EH (cell line): ENCODE measurements around the gene ZNF43.
"Not testable (repeated sequence)": the region's sequence is repeated elsewhere in the genome, so short reads cannot be mapped to it uniquely, and the experiment has no call there.

Experiments used
- DNase-seq: peaks from one replicate; pipeline ENCODE4 v3.0.0-alpha.2; 2015; ENCODE audit warnings: low read depth

Gene ZNF43

DNA sequence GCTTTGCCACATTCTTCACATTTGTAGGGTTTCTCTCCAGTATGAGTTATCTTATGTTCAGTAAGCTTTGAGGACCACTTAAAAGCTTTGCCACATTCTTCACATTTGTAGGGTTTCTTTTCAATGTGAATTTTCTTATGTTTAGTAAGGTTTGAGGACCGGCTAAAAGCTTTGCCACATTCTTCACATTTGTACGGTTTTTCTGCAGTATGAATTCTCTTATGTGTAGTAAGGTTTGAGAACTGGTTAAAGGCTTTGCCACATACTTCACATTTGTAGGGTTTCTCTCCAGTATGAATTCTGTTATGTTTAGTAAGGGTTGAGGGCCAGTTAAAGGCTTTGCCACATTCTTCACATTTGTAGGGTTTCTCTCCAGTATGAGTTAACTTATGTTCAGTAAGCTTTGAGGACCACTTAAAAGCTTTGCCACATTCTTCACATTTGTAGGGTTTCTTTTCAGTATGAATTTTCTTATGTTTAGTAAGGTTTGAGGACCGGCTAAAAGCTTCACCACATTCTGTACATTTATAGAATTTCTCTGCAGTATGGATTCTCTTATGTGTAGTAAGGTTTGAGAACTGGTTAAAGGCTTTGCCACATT is 27.5 kb downstream of the ZNF43 start:
- not testable (repeated sequence) for DNase-seq

DNA sequence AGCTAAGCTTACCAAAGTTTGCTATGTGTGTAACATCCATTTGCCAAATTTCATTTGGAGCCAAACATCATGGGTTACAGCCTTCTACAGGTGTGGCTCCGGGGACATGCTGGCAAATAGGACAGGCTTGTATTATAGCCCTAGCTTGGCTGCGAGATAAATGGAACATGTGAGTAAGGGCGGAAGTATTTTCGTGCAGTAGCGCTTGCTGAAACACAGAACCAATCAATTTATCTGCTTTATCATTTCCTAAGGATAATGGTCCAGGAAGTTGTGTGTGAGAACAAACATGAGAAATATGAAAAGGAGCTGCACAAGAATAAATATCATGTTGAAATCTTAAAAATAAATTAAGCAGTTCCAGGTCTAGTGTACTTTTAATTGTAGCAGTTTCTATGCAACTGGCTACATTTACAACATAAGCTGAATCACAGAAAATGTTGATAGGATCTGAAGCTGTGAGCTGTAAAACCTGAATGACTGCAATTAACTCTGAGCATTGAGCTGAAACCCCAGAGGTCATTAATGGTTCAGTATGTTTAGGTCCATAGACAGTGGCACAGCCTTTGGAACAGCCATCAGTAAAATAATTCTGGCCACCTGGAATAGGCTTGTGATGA is 46.4 kb downstream of the ZNF43 start:
- no peak for DNase-seq

DNA sequence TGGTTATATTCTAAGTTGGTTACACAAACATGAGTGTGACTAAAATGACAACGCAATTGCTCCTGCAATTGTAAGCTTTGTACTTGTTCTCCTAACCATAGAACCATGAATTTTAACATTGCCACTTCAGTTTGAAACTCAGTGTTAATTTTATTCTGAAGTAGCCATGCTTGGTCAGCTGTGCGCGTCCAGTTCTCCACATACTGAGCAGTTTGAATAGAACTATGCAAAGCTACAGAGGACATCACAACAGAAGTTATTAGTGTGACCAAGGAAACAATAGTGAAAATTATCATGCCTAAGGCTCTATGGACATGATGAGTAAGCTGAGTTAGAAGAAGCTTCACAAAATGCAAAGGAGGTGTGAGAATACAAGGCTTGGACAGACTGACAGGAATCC is 49.0 kb downstream of the ZNF43 start:
- no peak for DNase-seq

DNA sequence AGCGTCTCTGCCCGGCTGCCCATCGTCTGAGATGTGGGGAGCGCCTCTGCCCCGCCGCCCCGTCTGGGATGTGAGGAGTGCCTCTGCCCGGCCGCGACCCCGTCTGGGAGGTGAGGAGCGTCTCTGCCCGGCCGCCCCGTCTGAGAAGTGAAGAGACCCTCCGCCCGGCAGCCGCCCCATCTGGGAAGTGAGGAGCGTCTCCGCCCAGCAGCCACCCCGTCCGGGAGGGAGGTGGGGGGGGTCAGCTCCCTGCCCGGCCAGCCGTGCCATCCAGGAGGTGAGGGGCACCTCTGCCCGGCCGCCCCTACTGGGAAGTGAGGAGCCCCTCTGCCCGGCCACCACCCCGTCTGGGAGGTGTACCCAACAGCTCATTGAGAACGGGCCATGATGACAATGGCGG is 60.2 kb downstream of the ZNF43 start:
- DNase-seq: not testable (repeated sequence)

DNA sequence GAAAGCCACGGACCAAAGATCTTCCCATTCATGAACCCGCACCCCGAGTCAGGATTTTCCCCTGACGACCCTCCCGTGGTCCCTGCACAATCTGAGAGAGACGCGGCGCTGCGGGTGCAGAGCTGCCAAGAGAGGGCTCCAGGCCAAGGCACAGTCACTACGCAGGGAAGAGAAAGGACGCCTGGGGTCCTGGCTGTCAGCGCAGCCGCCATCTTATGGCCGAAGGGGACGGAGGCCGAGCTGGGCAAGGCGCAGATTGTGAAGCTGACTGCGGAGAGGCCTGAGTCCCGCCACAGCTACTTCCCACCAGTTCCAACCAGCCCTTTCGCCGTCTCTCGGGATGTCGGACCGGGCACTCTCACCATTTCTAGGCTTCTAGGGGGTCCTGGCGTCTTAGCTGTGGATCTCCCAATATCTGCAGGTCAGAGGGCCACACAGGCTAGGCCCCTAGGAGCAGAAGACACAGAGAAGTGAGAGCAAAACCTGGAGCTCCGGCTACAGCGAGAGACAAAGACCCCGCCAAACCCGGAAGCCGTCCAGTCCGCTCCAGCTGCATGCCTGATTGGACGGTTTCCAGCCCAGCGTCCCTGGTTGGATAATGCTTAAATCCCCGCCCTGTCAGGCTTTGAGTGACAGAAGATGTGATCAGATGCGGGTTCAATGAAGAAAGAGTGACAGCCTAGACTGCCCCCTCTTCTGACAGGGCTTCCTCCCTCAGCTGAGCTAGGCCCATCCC is 68.7 kb downstream of the ZNF43 start, which contains the start of gene ZNF100:
Gene ZNF100, minus strand, starts transcription at position 515 of the 736 bp plus-strand sequence. Its CDS starts 150 bp downstream, at position 365.
- peak; percentile 93 for DNase-seq

DNA sequence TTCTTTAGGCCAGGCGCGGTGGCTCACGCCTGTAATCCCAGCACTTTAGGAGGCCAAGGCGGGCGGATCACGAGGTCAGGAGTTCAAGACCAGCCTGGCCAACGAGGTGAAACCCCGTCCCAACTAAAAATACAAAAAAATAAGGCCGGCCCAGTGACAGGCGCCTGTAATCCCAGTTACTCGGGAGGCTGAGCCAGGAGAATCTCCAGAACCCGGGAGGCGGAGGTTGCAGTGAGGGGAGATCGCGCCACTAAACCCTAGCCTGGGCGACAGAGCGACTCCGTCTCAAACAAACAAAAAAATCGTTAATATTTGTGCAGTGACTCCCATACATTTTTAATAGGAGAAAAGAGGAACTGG is 69.3 kb downstream of the ZNF43 start:
- DNase-seq: not testable (repeated sequence)

DNA sequence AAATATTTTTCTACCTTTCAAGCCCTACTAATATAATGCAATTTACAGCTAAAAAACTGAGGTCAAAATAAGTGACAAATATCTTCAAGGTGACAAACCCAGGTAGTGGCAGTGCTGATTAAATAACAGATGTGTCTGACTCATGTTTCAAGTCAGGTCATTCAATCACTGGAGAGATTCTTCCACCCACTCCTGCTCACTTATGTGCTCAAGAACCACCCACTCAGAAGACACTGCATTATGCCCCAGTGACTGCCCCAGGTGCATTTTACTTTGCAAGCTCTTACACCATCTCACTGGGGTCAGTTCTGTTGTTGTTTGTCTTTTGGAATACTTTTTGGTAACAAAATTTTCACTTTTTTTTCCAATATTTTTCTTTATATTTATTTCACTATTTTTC is 70.8 kb downstream of the ZNF43 start:
- DNase-seq: no peak

DNA sequence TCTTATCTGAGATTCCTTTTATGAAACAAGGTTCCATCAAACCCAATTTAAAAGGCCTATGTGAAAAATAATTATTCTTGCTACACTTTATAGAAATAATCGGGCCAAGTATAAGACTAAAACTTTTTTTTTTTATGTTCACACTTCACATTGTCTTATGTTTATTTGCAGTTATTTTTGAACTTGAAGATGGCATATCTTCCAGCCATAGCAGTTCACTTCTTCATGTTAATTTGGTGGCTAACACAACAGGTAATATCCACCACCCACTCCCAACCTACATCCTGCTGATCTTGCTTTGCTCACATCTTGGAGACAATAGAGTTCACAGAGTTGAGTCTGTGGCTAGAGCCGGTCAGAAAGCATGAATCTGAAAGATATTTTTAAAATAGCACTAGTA is 74.4 kb downstream of the ZNF43 start:
- not testable (repeated sequence) for DNase-seq

DNA sequence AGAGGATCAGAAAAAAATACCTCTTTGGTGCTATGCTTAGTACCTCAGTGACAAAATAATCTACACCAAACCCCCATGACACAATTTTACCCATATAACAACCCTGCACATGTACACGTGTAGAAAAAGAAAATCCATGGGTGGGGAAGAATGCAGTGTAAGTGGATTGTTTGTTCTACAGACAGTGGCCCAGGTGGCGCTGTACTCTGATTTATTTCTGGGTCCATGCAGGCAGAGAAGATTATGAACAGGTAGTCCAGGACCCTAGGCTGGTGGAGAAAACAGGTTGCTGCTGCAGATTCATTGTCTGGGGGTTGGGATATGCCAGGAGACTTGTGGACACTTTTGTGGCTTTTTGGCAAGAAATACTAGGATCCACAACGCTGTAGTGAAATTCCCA is 77.7 kb downstream of the ZNF43 start:
- DNase-seq: no peak

DNA sequence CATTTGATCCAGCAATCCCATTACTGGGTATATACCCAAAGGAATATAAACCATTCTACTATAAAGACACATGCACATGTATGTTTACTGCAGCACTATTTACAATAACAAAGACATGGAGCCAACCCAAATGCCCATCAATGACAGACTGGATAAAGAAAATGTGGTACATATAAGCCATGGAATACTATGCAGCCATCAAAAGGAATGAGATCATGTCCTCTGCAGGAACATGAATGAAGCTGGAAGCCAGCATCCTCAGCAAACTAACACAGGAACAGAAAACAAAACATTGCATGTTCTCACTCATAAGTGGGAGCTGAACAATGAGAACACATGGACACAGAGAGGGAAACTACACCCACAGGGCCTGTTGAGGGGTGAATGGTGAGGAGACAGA is 80.4 kb downstream of the ZNF43 start:
- DNase-seq: not testable (repeated sequence)
